BLaER1 (cell line): ENCODE data around the gene TTC39C.

Experiments used
- H3K27ac ChIP-seq: shearing (Covaris generic); formaldehyde crosslinking; 2 replicates; pipeline ENCODE4 v1.8.1; 2022
- H3K27me3 ChIP-seq: shearing (Covaris generic); formaldehyde crosslinking; 2 replicates; pipeline ENCODE4 v1.8.1; 2022
- H3K36me3 ChIP-seq: shearing (Covaris generic); formaldehyde crosslinking; 2 replicates; pipeline ENCODE4 v1.8.1; 2022
- H3K4me1 ChIP-seq: shearing (Covaris generic); formaldehyde crosslinking; 2 replicates; pipeline ENCODE4 v1.8.1; 2022
- H3K4me2 ChIP-seq: shearing (Covaris generic); formaldehyde crosslinking; 2 replicates; pipeline ENCODE4 v1.8.1; 2022
- H3K4me3 ChIP-seq: shearing (Covaris generic); formaldehyde crosslinking; 2 replicates; pipeline ENCODE4 v1.8.1; 2022
- H3K9ac ChIP-seq: shearing (Covaris generic); formaldehyde crosslinking; 2 replicates; pipeline ENCODE4 v1.8.1; 2022
- H3K9me3 ChIP-seq: shearing (Covaris generic); formaldehyde crosslinking; 2 replicates; pipeline ENCODE4 v1.8.1; 2022
- H4K20me1 ChIP-seq: shearing (Covaris generic); formaldehyde crosslinking; 2 replicates; pipeline ENCODE4 v1.8.1; 2022
- Cebpa-rat ChIP-seq: shearing (Covaris generic); IDR thresholded peaks from 2 replicates; pipeline ENCODE4 v1.8.1; 2022

The TTC39C gene

GRCh38 chr18:24118750-24119577 lies 104.4 kb downstream of the TTC39C start:
- H3K36me3 ChIP-seq: peaks cover 92% of the 10 kb centered on the region
- no peak overlapping the region for H3K9ac ChIP-seq
- no peak overlapping the region for H3K4me2 ChIP-seq
- no peak overlapping the region for H3K4me3 ChIP-seq
- TF ChIP-seq Cebpa-rat: no peak
- peaks cover 18% of the 10 kb centered on the region for H3K4me1 ChIP-seq
- no peaks in the 10 kb centered on the region for H3K9me3 ChIP-seq
- no peaks in the 10 kb centered on the region for H3K27me3 ChIP-seq
- no peaks in the 10 kb centered on the region for H4K20me1 ChIP-seq
- H3K27ac ChIP-seq: no peak overlapping the region

- no peak overlapping the region for H3K27ac ChIP-seq
- H3K9me3 ChIP-seq: no peaks in the 10 kb centered on the region
- H3K4me2 ChIP-seq: no peak overlapping the region
- no peaks in the 10 kb centered on the region for H3K27me3 ChIP-seq
- H3K9ac ChIP-seq: no peak overlapping the region
- no peak for TF ChIP-seq Cebpa-rat
- H3K4me3 ChIP-seq: no peak overlapping the region
- H3K36me3 ChIP-seq: peaks cover 93% of the 10 kb centered on the region
- peaks cover 7% of the 10 kb centered on the region for H3K4me1 ChIP-seq
- no peaks in the 10 kb centered on the region for H4K20me1 ChIP-seq
These were observed 106.1 kb downstream of the TTC39C start for GRCh38 chr18:24120676-24121075.

- H3K9ac ChIP-seq: no peak overlapping the region
- H4K20me1 ChIP-seq: no peaks in the 10 kb centered on the region
- no peaks in the 10 kb centered on the region for H3K9me3 ChIP-seq
- no peak overlapping the region for H3K27ac ChIP-seq
- H3K4me1 ChIP-seq: no peaks in the 10 kb centered on the region
- TF ChIP-seq Cebpa-rat: no peak
- no peak overlapping the region for H3K4me3 ChIP-seq
- no peaks in the 10 kb centered on the region for H3K27me3 ChIP-seq
- no peak overlapping the region for H3K4me2 ChIP-seq
- peaks cover 92% of the 10 kb centered on the region for H3K36me3 ChIP-seq
These were observed 107.1 kb downstream of the TTC39C start for GRCh38 chr18:24121625-24122024.

- Histone ChIP-seq H3K9me3 (no peaks in the 10 kb centered on the region), H3K4me3 (no peak overlapping the region), H3K4me2 (no peak overlapping the region), H4K20me1 (no peaks in the 10 kb centered on the region; the same call in 1 of the 2 replicates), H3K27me3 (no peaks in the 10 kb centered on the region), H3K27ac (no peak overlapping the region), H3K4me1 (no peaks in the 10 kb centered on the region), H3K36me3 (peaks cover 94% of the 10 kb centered on the region), H3K9ac (no peak overlapping the region)
- TF ChIP-seq Cebpa-rat: no peak
These were observed 111.8 kb downstream of the TTC39C start for GRCh38 chr18:24126155-24126961.

- Histone ChIP-seq H3K9ac (no peak overlapping the region), H3K4me1 (no peaks in the 10 kb centered on the region), H4K20me1 (no peaks in the 10 kb centered on the region; the same call in 1 of the 2 replicates), H3K27ac (no peak overlapping the region), H3K9me3 (no peaks in the 10 kb centered on the region), H3K4me2 (no peak overlapping the region), H3K4me3 (no peak overlapping the region), H3K36me3 (peaks cover 94% of the 10 kb centered on the region), H3K27me3 (no peaks in the 10 kb centered on the region)
- no peak for TF ChIP-seq Cebpa-rat
These were observed 113.2 kb downstream of the TTC39C start for GRCh38 chr18:24127735-24128134.

GRCh38 chr18:24128700-24129099 lies 114.1 kb downstream of the TTC39C start:
- Histone ChIP-seq H3K27ac (no peak overlapping the region), H3K9ac (no peak overlapping the region), H3K9me3 (no peaks in the 10 kb centered on the region), H3K4me3 (no peak overlapping the region), H3K27me3 (no peaks in the 10 kb centered on the region), H3K4me2 (no peak overlapping the region), H3K4me1 (no peaks in the 10 kb centered on the region), H3K36me3 (peaks cover 92% of the 10 kb centered on the region), H4K20me1 (no peaks in the 10 kb centered on the region; the same call in 1 of the 2 replicates)
- TF ChIP-seq Cebpa-rat: no peak

GRCh38 chr18:24130494-24130893 lies 115.9 kb downstream of the TTC39C start:
- Histone ChIP-seq H4K20me1 (no peaks in the 10 kb centered on the region; the same call in 1 of the 2 replicates), H3K27ac (no peak overlapping the region), H3K4me3 (no peak overlapping the region), H3K9ac (no peak overlapping the region), H3K9me3 (no peaks in the 10 kb centered on the region), H3K4me1 (no peaks in the 10 kb centered on the region), H3K4me2 (no peak overlapping the region), H3K36me3 (peaks cover 88% of the 10 kb centered on the region), H3K27me3 (no peaks in the 10 kb centered on the region)
- TF ChIP-seq Cebpa-rat: no peak

GRCh38 chr18:24136967-24137373 lies 122.4 kb downstream of the TTC39C start:
- H3K4me2 ChIP-seq: no peak overlapping the region
- no peaks in the 10 kb centered on the region for H3K4me1 ChIP-seq
- H3K9ac ChIP-seq: no peak overlapping the region
- no peaks in the 10 kb centered on the region for H4K20me1 ChIP-seq
- no peak overlapping the region for H3K4me3 ChIP-seq
- TF ChIP-seq Cebpa-rat: no peak
- H3K27ac ChIP-seq: no peak overlapping the region
- H3K27me3 ChIP-seq: no peaks in the 10 kb centered on the region
- H3K36me3 ChIP-seq: peaks cover 40% of the 10 kb centered on the region
- peaks cover 11% of the 10 kb centered on the region for H3K9me3 ChIP-seq

- H3K36me3 ChIP-seq: peaks cover 26% of the 10 kb centered on the region
- H3K9me3 ChIP-seq: peaks cover 11% of the 10 kb centered on the region
- H3K27me3 ChIP-seq: no peaks in the 10 kb centered on the region
- no peak overlapping the region for H3K4me3 ChIP-seq
- no peaks in the 10 kb centered on the region for H4K20me1 ChIP-seq
- H3K4me2 ChIP-seq: no peak overlapping the region
- no peak for TF ChIP-seq Cebpa-rat
- no peak overlapping the region for H3K9ac ChIP-seq
- H3K27ac ChIP-seq: no peak overlapping the region
- H3K4me1 ChIP-seq: no peaks in the 10 kb centered on the region
These were observed 123.8 kb downstream of the TTC39C start for GRCh38 chr18:24138409-24138788.
